Activated CD4-positive, alpha-beta T cell treated with anti-CD3 and anti-CD28 coated beads for 48 hours (primary cell): ENCODE measurements around the gene MFSD6.
"Not testable (repeated sequence)": the region's sequence is repeated elsewhere in the genome, so short reads cannot be mapped to it uniquely, and the experiment has no call there.

Experiments
- DNase-seq: peaks from one replicate; pipeline ENCODE4 v3.0.0-alpha.2; 2020

MFSD6 gene

DNA sequence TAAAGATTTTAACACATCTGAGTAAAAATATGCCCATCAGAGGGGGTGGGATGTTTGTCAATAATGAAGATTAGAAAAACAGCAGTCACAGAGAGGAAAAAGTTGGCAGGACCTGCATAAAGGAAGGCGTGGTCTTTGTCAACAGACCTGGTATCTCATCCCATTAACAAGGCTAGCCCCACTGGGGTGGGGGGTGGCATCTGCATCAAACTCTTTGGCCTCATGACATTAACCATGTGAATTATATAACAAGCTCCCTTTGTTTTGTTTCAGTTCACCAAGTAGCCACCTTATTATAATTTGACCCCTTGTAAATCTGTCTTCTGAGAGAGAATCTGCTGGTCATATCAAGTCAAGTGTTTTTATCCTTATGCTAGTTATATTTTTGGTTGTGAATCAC lies 97.5 kb downstream of the MFSD6 start:
- no peak for DNase-seq

DNA sequence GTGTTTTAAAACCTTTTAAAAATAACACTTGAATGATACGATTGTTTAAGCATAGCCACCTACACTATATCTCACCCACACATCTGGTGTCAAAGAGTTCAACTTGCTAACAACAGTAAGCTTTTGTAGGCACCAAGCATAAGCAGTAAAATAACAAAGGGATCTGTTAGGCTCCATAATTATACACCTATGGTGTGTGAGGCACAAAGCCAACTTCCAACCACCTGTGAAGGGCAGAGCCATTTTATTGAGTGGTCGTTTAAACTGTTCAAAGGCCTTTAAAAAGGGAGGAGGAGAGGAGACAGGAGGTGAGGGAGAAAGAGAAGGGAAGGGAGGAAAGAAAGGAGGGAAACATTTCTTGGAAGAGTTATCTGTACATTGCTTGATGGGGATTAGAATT lies 98.5 kb downstream of the MFSD6 start:
- no peak for DNase-seq

DNA sequence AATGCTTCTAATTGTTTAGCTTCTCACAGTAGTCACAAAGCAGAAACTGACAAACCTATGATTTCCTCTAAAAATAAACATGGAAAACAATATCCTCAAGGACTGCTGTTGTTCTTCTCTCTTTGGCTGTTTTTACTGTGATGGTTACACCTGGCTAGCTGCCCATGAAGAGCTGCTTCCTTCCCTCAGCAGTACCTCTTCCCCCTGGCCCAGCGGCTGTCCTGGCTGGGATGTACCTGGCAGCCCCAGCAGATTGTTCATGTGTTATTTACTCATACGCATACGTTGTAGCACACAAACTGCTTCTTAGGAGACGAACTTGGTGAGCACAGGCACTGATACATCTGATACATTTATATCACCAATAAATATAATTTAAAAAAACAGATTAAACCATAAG lies 99.0 kb downstream of the MFSD6 start:
- DNase-seq, result no peak

DNA sequence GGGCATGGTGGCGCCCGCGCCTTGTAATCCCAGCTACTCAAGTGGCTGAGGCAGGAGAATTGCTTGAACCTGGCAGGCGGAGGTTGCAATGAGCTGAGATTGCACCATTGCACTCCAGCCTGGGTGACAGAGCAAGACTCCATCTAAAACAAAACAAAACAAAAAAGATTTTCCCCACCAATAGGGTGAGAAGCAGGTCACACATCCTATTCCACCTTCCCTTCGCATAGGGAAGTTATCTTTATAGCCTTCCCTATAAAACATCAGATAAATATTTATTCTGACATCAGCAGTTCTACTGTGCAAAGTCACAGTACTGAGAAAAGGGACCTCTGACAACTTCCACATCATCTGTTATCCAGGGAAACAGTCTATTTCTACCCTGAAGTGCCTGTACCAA lies 101.7 kb downstream of the MFSD6 start:
- not testable (repeated sequence) for DNase-seq

DNA sequence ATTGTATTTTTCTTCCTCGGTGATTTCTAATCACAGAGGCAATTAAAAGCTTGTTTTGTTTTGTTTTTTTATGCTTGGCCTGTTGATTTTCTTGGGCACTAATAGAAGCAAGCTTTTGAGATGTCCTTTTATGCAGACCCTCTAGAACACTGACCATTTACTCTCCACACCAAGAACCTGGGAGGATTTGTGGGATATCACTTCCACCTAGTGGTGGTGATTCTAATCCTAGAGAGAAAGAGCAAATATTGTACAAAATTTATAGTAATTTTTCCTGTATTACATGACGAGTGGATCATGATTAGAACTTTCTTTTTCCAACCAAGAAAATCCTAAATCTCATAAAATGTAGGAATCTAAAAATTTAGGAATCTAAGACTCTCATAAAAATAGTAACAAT lies 102.9 kb downstream of the MFSD6 start:
- no peak for DNase-seq

DNA sequence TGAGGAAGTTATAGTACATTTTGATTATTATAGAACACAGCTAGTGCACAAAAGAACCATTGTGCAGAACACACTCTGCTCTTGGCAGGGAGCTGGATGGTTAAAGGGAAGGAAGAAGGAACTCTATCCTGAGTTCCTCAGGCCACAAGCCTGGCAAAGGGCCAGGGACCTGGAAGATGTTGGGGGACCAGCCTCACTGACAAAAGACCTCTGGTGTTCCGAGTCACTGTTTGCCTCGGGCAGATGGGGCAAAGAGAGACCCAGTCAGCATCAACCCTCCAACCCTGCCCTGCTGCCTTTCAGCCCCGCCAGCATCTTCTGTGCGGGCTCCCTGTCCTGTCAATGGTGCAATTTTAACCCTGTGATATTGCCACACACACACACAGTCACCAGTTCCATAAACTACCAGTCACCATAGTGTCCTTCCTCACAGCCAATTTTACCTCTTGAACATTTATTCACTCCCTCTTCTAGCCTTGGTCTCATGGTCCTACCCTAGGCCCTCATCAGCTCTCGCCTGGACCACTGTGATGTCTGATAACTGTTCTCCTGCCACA lies 104.5 kb downstream of the MFSD6 start:
- DNase-seq, result no peak

DNA sequence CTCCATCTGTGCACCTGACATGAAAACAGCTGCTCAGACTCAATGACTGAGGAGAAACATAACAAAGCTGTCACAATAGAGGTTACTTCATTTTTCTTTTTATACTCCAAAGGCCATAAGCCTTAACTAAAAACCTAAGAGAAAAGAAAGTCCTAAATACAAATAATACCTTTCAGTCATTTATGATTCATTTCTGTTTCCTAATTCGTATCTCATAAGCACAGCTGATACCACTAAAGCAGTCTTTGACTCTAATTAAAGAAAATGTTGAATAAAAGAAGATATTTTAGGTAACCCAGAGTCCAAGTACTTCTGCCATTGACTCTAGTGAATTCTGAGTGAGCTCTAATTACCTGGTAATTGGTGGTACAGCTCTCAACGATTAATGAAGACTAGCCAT lies 105.7 kb downstream of the MFSD6 start:
- DNase-seq, result no peak

DNA sequence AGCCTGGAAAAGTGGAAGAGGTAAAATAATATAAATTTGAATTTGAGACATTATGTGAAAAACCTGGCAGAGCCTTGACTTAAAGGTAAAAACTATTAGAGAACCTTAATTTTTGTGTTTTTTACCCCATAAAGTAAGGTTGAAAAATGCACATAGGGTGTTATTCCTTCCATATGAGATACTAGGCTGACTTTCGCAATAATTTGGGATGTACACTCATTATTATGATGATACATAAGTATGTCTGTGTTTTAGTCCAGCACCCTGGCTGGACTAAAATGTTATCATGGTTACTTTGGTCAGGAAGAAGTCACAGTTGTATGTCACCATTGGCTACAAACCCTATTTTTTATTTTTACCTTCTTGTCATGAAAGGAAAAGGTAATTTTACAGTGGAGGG lies 106.5 kb downstream of the MFSD6 start:
- no peak for DNase-seq

DNA sequence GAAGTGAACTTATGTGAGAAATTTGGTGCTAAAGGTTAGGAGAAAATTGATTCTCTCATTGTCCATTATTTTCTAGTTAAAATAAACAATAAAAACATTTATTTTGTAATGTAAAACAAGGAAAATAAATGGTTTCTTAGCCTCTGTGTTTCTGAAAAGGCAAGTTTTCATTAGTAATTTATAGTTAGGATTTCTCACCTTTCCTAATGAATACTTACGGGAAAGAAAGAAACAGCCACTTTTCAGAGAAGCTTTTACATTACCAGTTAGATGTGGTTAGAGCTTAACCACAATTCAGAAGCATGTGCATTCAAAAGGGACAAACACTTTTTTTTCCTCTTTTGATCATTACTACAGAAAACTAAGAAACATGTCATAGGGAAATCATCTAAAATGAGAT lies 107.5 kb downstream of the MFSD6 start:
- DNase-seq, result no peak

DNA sequence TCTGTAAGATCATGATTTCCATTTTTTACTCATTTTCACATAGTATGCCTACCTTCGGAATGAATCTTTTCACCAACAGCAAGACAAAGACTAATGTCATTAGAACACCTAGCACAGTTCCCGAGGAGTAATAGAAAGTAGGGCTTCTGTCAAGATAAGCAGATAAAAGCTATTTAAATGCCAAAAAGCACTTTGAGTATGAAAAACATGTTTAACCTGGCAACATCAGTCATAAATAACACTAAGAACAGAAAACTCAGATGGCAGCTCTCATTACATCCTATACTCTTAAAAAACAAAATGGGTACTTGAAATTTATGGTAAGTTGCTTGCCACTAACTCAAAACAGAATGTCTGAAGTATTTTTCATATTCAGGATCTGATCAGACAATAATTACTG lies 109.3 kb downstream of the MFSD6 start:
- no peak for DNase-seq

DNA sequence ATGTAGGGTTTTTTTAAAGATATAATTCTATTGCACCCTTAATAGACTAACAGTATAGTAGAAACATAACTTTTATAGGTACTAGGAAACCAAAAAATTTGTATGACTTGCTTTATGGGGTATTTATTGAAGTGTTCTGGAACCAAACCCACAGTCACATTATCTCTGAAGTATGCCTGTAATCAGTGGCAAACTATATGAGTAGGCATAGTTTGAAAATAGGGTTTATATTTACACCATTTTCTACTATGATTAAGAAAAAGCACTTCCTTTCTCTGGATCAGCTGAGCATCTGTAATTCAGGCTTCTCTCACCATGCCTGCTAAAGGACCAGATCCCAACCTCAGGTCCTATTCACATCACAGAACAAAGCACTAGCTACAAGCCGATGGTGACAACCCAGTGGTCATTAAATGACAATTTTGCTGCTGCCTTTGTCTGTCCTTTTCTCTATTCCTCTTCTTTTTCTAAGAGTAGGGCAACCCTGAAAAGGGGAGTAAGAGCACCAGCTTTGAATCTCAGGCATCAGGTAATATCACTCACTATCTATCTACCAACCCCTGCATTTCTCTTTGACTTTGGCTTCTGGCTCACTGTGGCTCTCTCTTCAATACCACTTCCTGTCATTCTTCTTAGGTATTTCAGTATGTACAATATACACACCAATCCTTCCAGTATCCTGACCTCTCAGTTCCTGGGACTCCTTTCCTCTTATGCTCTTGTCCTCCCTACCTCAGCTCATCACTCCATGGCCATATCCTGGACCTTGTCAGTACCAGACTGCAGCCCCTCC lies 112.0 kb downstream of the MFSD6 start:
- no peak for DNase-seq

DNA sequence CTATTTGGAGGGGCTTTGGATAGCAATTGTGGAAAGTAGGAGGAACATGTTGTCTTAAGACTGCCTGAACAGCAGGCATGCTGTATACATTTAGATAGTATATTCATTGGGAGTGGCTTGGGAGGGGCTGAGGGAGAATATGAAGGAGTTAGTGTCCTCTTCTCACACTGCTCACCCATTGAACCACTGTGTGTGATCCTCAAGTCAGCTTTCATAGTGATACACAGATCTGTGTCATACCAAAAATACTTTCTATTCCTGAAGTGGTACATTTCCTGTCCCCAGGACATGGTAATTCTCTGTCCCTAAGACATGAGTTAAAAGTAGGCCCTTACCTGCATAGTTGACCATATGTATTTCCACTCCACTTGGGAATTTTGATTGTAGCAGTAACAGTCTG lies 116.8 kb downstream of the MFSD6 start:
- DNase-seq, result no peak

DNA sequence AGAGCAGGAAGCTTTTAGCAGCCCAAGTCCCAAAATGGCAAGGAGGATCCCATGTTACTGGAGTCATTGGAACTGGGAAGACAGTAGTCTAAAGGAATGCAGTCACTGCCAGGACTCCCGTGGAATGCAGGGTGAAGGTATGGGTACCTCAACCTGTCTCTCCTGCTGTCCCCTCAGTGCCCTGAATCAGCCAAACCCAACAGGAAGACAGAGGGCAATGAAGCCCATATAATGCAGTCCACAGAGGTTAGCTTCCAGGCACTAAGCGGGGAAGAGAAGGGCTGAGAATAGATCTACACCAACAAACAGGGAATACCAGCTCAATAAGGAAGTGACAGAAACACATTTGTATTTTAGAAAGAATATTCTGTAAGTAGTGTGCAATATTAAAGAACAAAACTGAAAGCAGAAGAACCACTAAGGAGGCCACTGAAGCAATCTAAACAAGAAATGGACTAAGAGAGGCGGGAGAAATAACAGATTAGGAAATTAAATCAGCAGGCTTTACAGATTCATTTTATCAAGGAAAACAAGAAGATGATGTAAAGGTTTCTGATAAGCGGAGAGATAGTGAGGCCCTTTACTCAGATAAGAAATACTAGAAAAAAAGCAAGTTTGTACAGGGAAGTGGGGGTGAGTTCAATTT lies 118.1 kb downstream of the MFSD6 start:
- no peak for DNase-seq

DNA sequence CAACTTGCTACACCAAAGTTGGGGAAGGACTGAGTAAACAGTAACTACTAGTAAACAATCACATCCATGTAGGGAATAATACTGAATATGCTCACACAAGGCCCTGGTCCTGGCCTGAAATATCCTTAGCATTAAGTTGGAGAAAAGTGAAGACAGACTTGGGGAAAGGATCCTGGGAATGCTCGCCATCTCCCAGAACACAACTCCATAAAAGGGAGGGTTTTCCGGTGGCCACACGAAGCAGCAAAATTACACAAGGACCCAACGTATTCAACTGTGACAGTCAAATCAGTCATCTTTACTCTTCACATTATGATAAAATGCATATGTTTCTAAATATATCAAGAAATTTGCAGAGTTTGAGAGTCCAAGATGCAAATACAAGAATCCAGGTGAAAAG lies 119.1 kb downstream of the MFSD6 start:
- no peak for DNase-seq

DNA sequence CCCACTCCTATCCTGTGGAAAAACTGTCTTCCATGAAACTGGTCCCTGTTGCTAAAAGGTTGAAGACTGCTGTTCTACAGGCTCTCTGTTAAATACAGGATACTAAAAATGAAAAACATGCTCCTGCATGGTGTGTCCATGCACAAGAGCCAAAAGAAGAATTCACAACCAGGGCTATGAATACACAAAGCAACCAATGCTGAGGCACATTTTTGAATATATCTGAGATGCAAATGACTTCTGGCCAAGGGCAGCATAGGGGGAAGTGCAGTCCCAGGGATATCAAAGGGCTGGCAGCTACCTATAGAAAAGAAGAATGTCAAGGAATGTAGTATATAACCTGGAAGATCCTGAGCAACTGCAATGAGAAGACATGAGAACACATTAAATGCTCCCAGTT lies 119.8 kb downstream of the MFSD6 start:
- no peak for DNase-seq

DNA sequence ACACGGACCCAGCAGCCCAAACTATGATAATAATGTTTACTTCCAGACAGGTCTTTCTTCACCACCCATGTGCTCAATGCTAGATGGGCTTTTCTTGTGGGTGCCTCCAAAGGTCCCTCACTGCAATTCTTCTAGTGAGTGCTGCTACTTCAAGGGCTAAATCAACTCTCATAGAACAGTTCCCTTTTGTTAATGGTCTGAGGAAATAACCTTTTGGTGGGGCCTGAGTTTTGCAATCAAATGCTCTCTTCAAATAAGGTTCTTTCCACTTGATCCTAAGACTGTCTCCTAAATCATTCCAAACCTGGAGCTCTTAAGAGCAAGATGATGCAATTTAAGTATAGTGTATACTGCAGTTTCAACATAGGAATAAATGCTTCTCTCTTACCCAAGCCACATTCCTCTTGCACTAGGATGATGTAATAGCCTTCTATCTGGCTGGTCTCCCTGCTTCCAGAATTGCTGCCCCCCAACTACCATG lies 120.4 kb downstream of the MFSD6 start:
- no peak for DNase-seq

DNA sequence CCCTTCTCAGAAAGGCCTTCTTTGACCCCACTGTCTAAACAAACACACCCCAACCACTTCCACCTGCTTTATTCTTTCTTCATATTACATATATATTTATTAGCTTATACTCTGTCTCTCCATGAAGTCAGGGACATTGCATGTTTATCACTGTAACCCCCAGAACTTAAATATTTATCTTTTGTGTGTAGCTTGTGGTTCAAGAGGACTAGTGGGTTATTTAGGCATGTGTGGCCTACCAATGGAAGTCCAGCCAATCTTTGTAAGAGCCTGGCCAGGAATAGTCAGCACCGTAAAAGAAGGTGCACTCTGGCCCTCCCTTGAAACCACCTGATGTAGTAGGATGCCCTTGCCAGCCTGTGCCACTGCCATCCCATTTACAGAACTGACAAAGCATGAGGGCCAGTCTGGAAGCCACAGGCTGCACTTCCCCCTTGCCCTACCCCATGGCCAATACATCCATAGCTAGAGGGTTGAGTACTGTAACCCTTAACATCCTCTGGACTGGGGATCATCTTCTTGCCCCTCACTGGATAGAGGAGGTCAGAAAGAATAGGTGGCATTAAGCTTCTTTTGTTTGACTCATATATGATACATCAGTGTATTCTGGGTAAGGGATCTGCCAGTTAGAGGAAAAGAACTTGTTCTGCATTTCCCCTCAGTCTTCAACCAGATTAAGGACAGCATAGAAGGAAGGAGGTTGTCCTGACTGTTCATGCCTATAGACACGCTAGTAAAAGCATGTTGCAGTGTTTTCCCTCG lies 121.5 kb downstream of the MFSD6 start:
- no peak for DNase-seq

DNA sequence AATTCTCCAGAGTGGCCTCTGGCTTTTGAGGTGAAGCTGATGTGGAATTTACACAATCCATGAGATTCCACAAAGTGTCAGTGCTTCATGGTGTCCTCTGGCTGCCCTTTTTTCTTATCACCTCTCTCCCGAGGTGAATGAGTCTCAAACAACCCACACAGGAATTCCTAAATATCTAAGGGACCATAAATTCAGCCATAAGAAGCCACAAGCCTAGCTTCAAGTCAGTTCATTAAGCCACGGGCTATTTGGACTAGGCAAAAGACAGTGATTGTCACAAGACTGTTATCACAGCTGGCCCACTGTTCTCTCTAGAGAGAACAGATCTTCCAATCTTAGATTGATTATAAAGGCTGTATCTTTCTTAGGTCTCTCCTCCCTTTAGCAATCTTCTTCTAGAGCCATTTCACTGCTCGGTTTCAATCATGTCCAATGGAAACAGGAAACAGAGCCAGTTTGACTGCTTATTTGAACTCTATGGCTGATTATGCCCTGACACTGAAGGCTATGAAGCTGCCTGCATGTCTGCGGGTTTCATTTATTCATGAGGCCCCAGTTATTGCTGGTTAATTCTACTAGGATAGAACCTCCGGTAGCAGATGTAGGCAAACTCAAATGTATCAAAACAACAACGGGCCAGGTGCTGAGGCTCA lies 122.2 kb downstream of the MFSD6 start:
- no peak for DNase-seq

DNA sequence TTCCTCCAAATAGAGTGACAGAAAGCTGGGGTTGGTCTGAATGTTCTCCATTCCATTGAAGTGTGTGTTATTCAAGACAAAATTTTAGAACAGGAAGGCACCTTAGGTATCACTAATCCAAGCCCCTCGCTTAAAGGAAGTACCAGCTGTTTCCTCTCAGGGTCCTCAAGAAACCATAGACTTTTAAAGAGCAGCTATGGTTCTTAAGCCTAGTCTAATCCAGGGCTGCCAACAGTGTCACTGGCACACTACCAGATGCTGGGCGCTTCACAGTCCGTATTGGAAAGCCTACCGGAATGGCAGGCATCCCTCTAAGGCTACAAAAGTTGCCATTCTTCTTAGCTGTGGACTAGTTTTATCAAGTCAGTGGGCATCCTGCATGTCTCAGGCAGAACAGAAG lies 124.4 kb downstream of the MFSD6 start:
- no peak for DNase-seq

DNA sequence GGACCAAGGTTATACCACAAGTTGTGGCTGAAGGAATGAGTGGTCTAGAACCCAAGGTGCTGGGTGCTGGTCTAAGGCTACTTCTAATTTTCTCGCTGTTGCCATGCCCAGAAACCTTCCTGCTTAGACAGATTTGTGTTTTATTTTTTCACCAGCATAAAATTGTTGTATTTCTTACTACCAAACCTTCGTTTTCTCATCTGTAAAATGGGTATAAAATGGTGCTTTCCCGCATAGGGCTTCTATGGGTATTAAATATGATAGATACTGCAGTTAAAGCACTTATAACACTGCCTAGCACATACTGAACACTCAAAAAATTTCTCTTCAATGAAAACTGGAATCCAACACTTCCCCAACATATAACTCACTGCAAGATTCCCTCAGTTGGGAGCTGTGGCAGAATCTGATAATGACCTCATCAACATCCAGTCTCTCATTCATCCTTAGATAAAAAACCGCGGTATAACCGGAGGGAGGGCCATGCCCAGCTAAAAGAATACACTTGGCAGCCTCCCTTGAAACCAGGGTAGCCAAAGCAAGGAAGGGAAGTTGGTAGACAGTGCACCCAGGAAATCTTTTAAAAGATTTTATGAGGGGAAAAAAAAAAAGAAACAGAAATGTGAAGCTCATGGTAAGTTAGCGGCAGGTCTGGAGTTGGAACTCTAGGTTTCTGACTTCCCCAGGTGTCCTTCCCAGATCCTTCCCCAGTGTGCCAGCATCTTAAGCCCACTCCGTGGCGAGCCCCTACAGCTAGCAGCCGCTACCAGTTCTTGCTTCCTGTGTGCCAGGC lies 125.2 kb downstream of the MFSD6 start:
- no peak for DNase-seq

DNA sequence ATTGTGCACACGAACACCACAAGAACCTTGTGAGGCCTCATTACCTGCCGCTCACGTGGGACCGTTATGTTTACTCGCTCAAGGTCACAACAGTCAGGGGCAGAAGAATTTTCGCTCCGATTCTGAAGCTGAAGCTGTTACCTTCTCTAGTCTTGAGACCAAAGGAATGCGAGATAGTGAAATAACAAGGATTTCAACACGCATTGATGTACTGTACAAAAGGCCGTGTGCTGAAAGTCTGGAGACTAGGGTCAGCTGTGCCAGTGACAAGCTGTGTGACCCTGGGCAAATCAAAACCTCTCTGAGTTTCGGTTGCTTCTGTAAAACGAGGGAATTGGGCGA lies 125.8 kb downstream of the MFSD6 start:
- peak; percentile 67 for DNase-seq
